ENCODE results near the gene HBQ1.
"Not testable (repeated sequence)": the region's sequence is repeated elsewhere in the genome, so short reads cannot be mapped to it uniquely, and the experiment has no call there.

HBQ1 gene

DNA sequence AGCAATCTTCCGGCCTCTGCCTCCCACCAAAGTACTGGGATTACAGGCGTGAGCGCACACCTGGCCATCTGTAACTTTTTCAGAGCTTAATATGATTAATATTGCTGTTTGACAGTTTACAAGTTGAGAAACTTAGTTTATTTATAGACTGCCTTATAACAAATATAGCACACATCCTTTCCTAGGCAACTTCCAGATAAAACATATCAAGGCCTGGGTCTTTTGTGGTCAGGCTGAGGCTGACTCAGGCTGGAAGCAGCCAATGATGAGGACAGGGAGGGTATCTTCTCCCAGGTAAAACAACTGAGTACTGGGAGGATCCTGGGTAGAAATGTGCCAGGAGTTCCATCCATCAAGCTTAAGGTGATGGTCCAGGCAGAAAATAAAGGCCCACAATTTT lies 32.7 kb downstream of the HBQ1 start:
- Mint-ChIP-seq H3K36me3 (ENCODE audit: insufficient read depth) (peaks cover 88% of the 10 kb centered on the region), H3K4me3 (no peak overlapping the region), H3K9me3 (no peaks in the 10 kb centered on the region), H3K27ac (no peak overlapping the region), H3K4me1 (ENCODE audit: low read depth in 2 of 2) (peaks cover 14 to 15% of the 10 kb centered on the region in 2 donors), H3K27me3 (no peaks in the 10 kb centered on the region)
- ATAC-seq (replicated peaks) (no peak), DNase-seq (no peak)

DNA sequence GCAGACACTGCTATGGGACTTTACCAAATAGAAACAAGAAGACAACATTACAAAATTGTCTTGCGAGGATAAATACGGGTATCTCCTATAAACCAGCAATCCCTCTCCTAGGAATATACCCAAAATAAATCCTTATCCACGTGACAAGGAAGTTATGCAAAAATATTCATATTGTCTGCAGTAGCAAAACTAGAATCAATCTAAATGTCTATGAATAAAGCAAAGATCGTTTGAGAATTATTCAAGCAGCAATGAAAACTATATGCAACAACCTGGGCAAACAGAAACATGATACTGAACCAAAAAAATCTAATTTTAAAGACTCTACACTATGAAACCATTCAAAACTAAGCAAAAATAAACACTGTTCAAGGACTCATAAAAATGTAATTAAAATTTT lies 39.8 kb downstream of the HBQ1 start:
- DNase-seq (no peak), ATAC-seq (replicated peaks) (no peak)
- Mint-ChIP-seq H3K36me3 (ENCODE audit: insufficient read depth) (peaks cover 96% of the 10 kb centered on the region), H3K4me3 (no peak overlapping the region), H3K27me3 (no peaks in the 10 kb centered on the region), H3K4me1 (ENCODE audit: low read depth in 2 of 2) (peaks cover 10 to 14% of the 10 kb centered on the region in 2 donors), H3K27ac (no peak overlapping the region), H3K9me3 (no peaks in the 10 kb centered on the region)

DNA sequence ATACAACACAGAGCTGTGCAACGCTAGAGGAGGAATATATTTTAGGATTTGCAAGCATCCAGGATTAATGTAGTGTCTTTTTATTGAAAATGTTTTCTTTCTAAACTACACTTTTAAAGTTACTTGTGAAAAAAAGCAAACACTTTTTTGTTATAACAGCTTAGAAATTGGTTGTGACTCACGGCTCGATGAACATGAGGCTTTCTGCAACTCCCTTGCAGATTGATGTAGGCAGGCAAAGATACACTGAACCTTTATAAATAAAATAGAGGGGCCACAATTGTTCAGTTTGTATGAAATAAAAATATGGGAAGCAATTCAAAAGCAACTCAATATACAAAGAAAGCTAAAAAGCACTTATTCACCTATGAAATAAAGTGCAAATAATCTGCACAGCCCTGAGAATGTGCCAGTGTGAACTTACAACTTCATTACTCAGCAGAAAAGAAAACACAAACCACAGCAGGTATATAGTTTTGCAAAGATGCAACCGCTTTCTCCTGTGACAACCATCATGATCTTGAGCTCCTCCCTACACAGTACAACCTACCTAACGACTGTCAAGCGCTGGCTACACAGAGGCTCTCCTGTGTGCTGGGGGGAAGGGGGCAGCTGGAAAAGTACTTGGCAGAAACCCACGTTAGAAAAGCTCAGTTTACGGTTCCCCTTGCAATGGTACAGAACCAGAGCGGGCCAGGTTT lies 48.0 kb downstream of the HBQ1 start:
- Mint-ChIP-seq H3K36me3 (ENCODE audit: insufficient read depth) (peaks cover 58% of the 10 kb centered on the region), H3K27me3 (no peaks in the 10 kb centered on the region), H3K4me3 (peak overlapping the region; percentile 86 to 87), H3K4me1 (ENCODE audit: low read depth in 2 of 2) (peaks cover 13 to 14% of the 10 kb centered on the region in 2 donors), H3K9me3 (no peaks in the 10 kb centered on the region), H3K27ac (peak overlapping the region; percentile 93 to 94)
- DNase-seq (no peak), ATAC-seq (replicated peaks) (peak; percentile 31)

- peak; percentile 89 for ATAC-seq (replicated peaks)
- Mint-ChIP-seq H3K4me1 (ENCODE audit: low read depth in 2 of 2) (peaks cover 13 to 14% of the 10 kb centered on the region in 2 donors), H3K36me3 (ENCODE audit: insufficient read depth) (peaks cover 58% of the 10 kb centered on the region), H3K9me3 (no peaks in the 10 kb centered on the region), H3K27ac (peak within 1 kb of the TSS; percentile 93 to 94), H3K4me3 (peak within 1 kb of the TSS; percentile 86 to 87), H3K27me3 (no peaks in the 10 kb centered on the region)
- DNase-seq, result peak; percentile 78 to 85 (median 80)
Observed at GRCh38 chr16:228852-229730, 48.8 kb downstream of the HBQ1 start, which contains the start of gene LUC7L. Gene LUC7L, minus strand, starts transcription at chr16:229449. Its CDS starts 110 bp downstream, at chr16:229339.

GRCh38 chr16:229731-230281 lies 49.5 kb downstream of the HBQ1 start:
- H3K36me3 Mint-ChIP-seq (ENCODE audit: insufficient read depth), result peaks cover 57% of the 10 kb centered on the region
- H3K4me3 Mint-ChIP-seq, result peak overlapping the region; percentile 86 to 87
- peaks cover 14 to 17% of the 10 kb centered on the region in 2 donors for H3K4me1 Mint-ChIP-seq (ENCODE audit: low read depth in 2 of 2)
- H3K27ac Mint-ChIP-seq, result peak overlapping the region in 1 of 2 donors; percentile 94
- no peak for ATAC-seq (replicated peaks)
- no peaks in the 10 kb centered on the region for H3K27me3 Mint-ChIP-seq
- no peak for DNase-seq
- H3K9me3 Mint-ChIP-seq, result no peaks in the 10 kb centered on the region

DNA sequence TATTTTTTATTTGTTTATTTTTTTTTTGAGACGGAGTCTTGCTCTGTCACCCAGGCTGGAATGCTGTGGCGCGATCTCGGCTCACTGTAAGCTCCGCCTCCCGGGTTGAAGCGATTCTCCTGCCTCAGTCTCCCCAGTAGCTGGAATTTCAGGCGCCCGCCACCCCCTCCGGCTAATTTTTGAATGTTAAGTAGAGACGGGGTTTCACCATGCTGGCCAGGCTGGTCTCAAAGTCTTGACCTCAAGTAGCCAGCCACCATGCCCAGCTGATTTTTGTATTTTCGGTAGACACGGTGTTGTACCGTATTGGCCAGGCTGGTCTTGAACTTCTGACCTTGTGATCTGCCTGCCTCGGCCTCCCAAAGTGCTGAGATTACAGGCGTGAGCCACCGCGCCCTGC lies 50.1 kb downstream of the HBQ1 start:
- not testable (repeated sequence) for ATAC-seq (replicated peaks); H3K27me3 Mint-ChIP-seq; DNase-seq; H3K9me3 Mint-ChIP-seq
- H3K4me3 Mint-ChIP-seq, result peak overlapping the region in 1 of 2 donors; percentile 44
- peaks cover 57% of the 10 kb centered on the region for H3K36me3 Mint-ChIP-seq (ENCODE audit: insufficient read depth)
- peak overlapping the region in 1 of 2 donors; percentile 94 for H3K27ac Mint-ChIP-seq
- peaks cover 18 to 22% of the 10 kb centered on the region in 2 donors for H3K4me1 Mint-ChIP-seq (ENCODE audit: low read depth in 2 of 2)

Data from effector memory CD8-positive, alpha-beta T cell (primary cell).